NCI-H526 (cell line): ENCODE measurements around the gene ARMC2.
"Not testable (repeated sequence)": the region's sequence is repeated elsewhere in the genome, so short reads cannot be mapped to it uniquely, and the experiment has no call there.

Experiments
- DNase-seq, 2 experiments: peaks; one replicate each; lab custom pipeline; 2025; lab: John Stamatoyannopoulos, UW

Gene ARMC2

DNA sequence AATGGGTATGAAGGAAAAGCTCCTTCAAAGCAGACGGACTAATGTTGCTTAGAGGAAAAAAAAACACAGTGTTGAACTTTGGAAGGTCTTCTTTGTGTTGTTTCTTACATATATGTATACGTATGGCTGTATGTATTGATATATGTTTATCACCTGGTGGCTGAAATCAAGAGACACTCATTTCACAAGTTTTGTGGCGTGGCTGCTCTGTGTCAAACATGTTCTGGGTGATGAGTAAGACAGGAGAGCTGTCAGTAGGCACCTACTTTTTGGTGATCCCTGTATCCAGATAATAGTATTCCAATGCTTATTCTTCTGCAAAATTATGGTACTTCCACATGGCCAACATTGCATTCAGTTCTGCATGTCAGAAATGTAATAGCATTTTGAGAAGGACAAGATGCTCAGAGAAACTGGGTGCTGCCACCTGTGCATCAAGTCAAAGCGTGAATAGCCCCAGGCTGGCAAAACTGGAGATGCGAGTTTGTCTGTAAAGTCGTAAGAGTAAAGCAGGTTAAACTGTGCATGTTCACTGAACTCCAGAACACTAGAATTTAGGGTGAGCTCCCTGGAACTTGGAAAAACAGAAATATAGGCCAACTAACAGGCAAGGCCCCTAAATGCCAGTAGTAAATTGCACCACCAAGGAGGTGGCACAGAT lies 67.9 kb downstream of the ARMC2 start:
- no peak for DNase-seq

DNA sequence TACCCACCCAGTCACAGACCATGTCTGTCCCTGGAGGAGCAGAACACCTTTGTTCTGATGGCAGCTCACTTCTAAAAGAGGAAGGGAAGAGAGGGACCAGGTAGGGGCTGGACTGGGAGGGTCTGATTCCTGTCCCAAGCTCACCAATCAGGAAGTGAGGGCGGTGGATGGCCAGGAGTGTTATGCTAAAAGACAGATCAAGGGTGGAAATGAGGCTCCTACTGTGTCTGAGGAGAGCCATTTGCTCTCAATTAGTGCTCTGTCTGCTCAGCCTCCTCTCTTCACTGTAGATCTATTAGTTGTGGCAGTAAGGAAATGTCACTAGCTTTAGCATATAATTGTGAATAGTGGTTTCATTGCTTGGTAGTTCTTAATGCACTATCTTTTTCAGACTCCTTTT lies 72.5 kb downstream of the ARMC2 start:
- no peak for DNase-seq

DNA sequence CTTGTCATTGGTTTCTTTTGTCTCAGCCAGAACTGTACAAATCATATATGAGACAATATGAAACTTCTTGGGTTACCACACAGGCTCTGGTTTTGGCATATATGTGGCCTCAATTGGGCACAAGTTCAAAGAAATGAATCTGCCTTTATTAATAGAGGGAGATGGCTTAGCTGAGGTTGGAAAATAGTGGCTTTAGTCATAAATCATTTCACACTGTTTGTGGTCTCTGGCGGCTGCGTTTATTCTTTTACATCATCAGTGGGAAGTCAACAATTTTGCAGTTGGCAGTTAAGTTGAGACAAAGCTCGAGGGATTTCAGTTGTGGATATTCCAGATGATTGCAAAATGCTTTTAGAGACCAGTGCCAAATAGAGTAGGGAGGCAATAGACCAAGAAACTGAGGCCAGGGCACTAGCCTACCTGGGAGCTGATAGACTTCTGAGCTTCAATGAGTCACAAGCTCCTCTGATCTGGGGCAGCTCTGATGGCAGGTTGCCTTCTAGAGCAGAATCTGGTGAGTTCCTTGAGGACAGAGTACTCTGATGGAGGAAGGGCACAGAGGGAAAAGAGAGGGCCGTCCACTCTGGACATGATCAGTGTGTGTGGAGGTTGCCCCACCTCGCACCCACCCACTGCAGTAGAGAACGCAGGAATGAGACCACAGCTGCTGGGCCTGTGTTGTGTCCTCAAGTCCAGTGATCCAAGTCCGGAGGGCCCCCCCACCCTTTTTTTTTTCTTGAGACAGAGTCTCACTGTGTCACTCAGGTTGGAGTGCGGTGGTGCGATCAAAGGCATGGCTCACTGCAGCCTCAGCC lies 73.5 kb downstream of the ARMC2 start:
- DNase-seq: no peak

DNA sequence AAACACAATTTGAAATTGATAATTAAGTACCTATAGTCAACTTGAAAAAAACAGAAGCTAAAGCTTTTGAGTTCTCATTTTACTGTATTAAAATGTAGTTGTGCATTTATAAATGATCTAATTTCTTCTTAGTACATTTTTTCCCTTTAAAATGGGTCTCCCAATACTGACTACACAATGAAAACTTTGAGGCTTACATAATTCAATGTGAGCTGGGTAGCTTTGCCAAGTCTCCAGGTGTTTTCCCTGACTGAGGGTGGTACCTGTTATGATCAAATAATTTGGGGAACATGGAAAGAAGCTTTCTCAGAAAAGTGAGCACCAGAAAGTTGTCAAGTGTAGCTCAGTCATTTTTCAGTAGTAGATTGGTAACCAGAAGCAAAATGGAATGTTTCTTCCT lies 74.3 kb downstream of the ARMC2 start:
- DNase-seq: no peak

DNA sequence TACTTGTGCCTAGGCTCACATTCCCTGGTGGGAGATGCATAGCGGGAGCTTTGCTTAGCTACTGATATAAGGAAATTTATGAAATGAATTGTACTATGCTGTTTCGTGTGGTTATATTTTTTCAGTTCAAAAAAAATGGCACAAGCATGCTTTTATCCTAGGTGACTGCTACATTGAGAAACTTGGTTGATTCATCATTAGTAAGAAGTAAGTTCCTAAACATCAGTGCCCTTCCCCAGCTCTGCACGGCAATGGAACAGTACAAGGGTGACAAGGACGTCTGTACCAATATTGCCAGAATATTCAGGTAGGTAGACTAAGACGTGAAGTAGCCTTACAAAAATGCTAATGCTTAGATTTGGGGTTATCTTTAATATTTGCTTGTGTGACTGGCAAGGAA lies 79.7 kb downstream of the ARMC2 start:
- no peak for DNase-seq

DNA sequence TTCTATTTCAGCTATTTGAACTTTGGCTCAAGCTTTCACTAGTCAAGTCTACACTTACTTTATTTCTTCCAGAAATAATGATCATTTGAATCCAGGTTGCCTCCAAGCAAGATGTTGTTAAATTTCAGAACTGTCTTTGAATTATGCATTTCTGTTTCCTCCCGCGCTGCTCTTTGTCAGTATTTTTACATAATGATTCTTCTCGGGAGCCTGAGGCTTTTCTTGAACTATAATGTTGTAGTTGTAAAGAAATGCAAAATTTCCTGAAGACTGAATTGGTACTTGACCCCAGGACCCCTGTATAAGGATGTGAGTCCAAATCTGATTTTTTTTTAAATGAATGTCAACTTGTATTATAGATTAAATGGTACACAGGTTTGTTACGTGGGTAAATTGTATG lies 80.4 kb downstream of the ARMC2 start:
- DNase-seq: no peak

DNA sequence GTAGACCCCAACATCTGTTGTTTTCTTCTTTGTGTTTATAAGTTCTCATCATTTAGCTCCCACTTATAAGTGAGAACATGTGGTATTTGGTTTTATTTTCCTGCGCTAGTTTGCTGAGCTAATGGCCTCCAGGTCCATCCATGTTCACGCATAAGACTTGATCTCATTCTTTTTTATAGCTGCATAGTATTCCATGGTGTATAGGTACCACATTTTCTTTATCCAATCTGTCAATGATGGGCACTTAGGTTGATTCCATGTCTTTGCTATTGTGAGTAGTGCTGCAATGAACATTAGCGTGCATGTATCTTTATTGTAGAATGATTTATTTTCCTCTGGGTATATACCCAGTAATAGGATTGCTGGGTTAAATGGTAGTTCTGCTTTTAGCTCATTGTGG lies 82.9 kb downstream of the ARMC2 start:
- DNase-seq: not testable (repeated sequence)

DNA sequence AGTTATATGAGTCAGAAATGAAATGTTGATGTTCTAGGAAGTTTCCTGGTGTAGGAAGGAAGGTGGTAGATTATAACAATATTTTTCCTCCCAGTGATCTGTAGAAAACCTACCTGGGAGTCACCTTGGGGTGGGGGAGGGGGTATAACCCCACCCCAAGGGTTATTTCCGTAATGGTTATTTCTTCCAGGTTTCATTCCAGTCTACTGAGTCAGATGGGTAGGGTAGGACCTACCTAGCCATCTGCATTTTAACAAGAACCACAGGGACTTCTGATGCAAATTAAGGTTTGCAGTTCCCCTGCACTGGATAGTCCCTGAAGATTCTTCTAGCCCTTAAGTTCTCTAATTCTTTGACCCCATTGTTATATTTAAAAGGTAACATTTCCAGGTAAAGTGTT lies 88.9 kb downstream of the ARMC2 start:
- DNase-seq: no peak

DNA sequence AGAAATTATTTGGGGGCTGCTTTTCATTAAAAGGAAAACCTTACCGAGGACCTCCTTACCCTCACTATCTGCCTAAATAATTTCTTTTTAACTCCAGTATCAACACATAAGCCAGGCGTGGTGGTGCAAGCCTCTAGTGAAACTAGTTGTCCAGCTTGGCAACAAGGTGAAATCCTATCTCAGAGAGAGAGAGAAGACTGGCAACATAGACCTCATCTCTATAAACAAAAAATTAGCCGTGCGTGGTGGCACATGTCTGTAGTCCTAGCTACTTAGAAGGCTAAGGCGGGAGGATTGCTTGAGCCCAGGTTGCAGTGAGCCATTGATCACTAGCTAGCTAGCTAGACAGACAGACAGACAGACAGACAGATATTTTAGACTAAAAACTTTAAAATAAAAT lies 92.5 kb downstream of the ARMC2 start:
- DNase-seq: no peak

DNA sequence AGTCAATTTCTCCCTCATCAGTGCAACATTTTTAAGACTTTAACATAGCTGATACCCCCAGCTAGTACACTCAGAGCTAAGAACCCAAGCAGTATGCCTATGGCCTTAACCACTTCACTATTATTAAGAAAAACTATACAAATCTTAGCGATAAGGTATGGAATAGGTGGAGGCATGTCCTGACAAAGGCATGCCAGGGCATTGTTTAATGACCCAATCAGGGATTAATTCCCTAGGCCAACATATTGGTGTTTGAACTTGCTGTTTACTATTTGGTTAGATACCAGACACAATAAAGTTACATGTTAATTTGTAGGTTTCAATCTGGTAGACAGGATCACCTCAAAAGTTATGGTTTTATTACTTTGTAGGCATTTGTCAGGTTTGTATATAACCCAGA lies 93.1 kb downstream of the ARMC2 start:
- DNase-seq: no peak

DNA sequence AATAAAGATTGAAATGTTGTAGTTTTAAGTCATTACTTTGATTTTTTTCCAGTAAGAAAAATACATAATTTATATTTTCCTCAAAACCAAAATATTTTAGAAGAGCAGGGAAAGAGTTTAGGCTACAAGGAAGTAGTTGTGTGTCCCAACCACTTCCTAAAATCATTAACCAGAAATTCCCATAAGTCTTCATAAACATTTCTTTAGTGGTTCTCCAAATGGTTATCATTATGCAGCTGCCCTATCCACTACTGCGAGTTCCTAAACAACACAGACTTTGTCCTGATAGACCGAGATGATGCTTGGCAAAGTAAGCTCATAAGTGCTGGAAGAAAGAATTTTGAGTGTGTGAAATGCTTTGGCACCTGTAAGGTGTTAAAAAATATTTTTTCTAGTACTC lies 93.6 kb downstream of the ARMC2 start:
- DNase-seq: no peak

DNA sequence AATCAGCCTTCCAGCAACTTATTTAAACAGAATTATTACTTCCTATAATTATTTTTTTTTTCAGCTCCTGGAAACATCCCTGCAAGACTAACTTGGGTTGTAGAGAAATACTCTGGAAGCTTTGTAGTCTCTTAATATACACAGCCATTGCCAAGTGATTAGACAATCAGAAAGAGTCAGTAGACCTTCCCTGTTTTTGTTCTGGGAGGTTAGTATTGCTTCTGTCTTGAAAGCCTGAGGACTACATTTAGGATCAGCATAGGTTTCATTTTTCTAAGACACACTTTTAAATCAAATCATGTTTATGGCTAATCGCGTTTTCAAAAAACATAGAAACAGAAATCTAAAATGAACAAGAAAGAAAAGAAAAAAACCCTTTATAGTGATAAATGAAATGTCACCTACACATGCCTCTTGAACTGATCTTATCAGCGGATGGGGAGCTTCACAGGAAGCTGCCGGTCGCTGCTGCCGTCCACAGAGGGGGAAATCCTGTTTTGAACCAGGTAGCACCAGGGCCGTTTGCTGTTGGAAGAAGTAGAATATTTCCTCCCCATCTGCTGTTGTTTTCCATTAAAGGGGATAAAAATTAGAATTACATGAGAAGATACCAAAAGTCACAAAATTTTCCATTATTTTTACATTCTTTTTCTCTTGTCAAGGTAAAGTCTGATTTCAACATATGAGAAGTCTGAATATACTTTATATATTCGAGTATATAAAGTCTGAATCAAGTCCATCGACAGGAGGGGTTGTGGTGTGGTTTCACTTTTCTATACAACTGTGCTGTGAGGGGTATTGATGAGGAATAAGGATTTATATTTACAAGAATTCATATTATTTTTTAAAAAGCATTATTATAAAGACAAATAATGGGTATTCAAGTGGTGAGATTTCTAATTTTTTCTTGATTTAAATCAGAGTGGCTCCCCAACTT lies 94.6 kb downstream of the ARMC2 start:
- no peak for DNase-seq

DNA sequence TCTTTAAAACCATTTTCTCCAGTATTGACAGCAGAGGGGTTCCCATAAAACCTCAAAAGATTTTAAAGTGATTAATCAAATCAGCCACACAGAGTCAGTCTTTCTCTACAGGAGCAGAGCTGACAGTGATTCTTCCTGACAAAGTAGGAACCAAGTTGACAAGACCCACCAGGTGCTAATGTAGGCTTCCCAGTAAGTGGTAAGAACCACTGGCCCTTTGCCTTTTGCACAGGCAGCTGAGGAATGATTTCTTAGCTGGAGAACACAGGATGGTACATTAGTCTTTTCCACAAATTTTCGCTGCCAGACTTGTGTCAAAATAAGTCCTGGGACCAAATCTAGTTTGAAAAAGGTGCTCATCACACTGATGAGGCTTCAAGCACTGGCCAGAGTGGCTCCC lies 95.8 kb downstream of the ARMC2 start:
- DNase-seq: no peak

DNA sequence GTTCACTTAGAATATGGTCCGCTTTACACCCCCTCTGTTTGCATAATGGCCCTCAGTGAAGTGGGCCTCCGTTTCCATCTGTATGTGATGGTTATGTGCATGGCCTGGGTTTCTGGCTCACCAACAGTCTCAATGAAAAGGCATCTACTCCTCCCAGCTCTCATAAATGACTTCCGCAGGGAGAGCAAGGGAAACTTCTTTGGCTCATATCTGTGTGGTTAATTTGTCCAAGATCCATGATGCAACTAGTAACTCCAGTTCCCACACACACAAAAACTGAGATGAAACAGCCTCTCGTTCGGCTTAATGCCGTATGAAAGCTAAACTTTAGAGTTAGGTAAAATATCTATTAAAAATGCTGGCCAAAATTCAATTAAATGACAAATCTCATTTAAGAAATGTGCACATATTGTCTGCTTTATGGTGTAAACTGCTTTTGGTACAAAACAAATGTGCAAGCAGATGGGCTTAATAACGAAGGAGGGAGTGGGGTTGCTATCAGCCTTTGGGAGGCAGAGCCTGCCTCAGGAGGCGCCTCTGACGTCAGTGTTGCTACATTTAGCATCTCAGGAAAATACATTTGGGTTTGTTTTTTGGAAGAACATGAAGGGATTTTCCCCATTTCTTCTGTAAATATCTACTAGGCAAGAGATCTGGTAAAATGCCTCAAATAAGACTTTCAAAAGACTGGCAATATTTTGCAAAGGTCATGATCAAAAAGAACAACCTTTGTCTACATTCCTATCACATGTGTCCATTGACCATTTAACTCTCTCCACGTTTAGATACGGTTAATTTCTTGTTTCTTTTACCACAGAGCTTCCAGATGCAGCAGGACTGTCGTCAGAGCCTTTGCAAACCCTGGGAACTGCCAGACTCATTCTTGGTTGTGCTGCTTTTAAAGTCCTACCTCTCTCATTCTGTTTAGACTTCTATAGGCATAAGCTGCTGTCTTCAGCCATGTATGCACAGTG lies 96.8 kb downstream of the ARMC2 start:
- no peak for DNase-seq

DNA sequence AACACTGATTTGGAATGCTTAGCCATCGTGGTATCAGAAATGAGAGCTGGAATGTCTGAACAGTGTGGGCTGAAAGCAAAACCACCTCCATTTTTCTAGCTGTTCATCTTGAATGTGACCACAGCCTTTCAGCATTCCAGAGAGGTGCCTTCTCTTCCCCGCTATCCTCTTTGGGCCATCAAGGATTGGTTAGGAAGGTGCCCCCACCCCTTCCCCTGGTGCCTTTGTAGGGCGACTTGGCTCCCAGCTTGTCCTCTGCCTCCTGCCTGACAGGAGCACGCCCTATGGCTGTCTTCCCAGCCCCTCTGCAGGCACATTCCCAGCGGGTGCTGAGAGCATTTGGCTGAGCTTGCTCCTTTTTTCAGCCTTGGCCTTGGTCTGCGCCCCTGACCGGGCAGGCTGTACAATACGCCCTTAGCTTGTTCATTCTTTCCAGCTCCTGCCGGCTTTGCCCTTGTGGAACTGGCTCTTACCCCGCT lies 97.5 kb downstream of the ARMC2 start:
- DNase-seq: no peak

DNA sequence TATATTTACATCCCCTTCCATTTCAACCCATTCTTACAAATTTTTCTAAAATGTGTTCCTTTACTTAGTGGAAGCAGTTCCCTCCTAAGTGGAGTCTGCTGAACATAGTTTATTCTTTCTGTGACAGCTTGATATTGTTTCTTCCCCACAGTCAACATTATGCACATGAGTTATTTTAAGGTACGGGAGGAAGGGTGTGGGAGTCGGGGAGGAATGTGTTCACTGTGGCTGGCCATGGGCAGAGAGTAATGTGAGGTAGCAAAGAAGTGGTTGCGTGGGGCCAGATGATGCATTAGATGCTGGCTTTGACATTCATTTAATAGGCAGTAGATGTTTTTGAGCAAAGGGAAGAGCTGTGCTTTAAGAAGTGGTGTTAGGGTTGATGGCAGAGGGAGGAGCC lies 98.5 kb downstream of the ARMC2 start:
- DNase-seq: no peak

DNA sequence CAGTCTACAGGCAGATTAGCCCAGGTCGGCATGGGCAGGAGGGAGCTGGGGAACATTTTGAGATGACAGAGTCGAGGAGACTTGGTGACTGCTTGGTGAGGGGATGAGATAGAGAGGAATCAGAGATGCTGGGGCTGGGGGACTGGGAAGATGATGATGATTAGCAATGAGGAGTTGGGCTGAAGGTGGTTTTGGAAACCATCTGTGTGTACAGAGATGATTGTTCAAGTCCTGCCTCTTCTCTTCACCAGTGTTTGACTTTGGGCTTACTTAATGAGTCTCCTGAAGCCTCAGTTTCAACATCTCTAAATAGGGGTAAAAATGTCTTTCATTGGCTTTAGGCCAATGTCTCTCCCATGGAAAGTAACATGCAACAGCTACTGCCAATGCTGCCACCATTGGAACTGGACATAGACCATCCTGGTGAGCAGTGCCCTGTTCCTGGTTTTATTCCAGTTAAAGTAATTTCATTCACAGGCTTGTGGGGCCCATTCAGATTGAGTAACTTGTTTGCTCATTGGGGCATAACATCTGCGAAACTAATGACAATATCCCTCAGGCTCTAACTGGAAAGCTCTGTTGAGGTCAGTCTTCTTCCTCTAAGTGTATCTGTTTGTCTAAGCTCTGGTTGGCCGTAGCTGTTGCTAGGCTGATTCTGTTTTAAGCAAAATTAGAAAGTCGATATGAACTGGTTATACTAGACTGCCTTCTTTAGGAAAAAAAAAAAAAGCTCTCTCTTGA lies 99.1 kb downstream of the ARMC2 start:
- DNase-seq: peak; percentile 87 to 88

DNA sequence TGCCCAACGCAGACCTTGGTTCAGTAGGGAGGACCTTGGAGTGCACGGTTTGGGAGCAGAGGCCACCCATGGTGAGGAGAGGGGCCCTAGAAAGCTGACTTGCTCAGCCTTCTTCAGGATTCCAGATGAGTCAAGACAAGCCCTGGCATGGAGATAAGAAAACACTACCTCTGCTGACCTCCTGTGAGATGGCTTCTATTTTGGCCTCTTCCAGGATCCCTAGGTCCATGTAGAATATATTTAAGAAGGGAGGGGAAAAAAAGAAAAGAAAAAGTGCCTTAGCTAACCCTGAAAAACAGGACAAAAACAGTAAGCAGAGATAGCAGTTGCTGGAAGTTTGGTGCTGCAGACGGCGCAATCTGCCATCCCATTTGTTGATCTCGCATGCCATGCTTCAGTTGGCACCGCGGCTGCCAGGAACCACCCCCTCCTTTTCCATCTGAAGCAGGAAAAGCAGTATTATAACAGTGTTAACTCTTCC lies 100.0 kb downstream of the ARMC2 start:
- peak in 1 of 2 experiments; percentile 83 for DNase-seq

DNA sequence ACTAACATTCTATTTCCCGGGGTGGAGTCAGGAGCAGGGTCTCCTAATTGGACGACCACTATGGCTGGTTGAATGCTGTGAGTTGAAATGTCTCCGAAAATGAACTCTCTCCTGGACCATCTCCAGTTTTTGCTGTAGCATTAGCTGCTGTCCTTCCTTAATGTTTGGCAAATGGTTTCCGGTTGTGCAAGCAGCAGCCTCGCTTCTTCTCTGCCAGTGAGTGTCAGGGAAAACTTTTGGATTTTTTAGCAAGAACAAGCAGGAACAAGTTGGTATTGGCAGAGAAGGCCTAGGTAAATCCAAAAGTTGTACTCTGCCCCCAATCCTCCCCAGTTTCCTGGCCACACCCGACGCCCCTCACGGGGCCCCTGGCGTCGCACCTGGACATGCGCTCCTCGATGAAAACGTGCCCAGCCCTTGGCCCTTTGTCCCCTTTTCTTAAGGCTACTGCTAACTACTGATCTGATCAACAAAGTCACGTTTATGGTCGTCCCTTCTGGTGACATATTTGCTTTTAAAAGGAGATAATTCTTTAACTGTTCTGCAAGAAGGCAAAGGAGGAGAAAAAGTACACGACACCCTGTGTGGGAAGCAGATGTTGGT lies 103.2 kb downstream of the ARMC2 start:
- DNase-seq: no peak
